Measurements from ENCODE around the gene PPP6R2. TPM values are rescaled to one million over a fixed set of nuclear protein-coding genes. Genes with fewer than 3 reads are reported as not detected.

Gene PPP6R2
- total RNA-seq, 2 experiments from 2014 or later = 62.3 to 64.5 TPM

GRCh38 chr22:50456466-50457234 is 113.5 kb downstream of the PPP6R2 start:
- ChIA-PET CTCF (ENCODE audit: unreplicated experiment) (no interaction called here), POLR2A (interaction anchor here (0.7 kb wide), 1 partner anchor 52 kb away, joined by 3 read pairs; no protein-coding TSS in a partner anchor)
- no TSS peak for BruUV-seq (replicated peaks)
- Histone ChIP-seq H3K9me2 (ENCODE audit: insufficient read depth, low read length) (no peaks in the 10 kb centered on the region), H4K20me1 (ENCODE audit: insufficient read depth, low read length) (no peaks in the 10 kb centered on the region), H2AFZ (ENCODE audit: low read length) (no peak overlapping the region), H3K4me1 (ENCODE audit: insufficient read depth, low read length, poor library complexity, severe bottlenecking) (no peaks in the 10 kb centered on the region), H3K27ac (ENCODE audit: low read depth, low read length, poor library complexity, severe bottlenecking) (no peak overlapping the region), H3K36me3 (ENCODE audit: insufficient read depth, low read length) (peaks cover 96% of the 10 kb centered on the region), H3K4me2 (ENCODE audit: low read length) (no peak overlapping the region), H3K9me3 (ENCODE audit: low read length) (no peaks in the 10 kb centered on the region), H3K79me2 (ENCODE audit: insufficient read depth, low read depth, low read length) (no peaks in the 10 kb centered on the region), H3K4me3 (ENCODE audit: low read depth, low read length, poor library complexity, severe bottlenecking) (no peak overlapping the region)
- intact Hi-C loops (cut with micrococcal nuclease; ENCODE audit: unreplicated experiment) = no loop called here
- peak; percentile 61 for TF ChIP-seq CTCF (conservative IDR thresholded peaks at IDR 0.05; ENCODE audit: low read length)
- no peak for TF ChIP-seq EZH2phosphoT487 (IDR thresholded peaks at IDR 0.05; ENCODE audit: borderline replicate concordance, low read depth, low read length)
- no peak for DNase-seq (ENCODE audit: low spot score)

GRCh38 chr22:50459016-50459415 is 115.9 kb downstream of the PPP6R2 start:
- ChIA-PET CTCF (ENCODE audit: unreplicated experiment) (no interaction called here), POLR2A (interaction anchor here (0.6 kb wide), 1 partner anchor 319 kb away, joined by 3 read pairs; no protein-coding TSS in a partner anchor)
- TF ChIP-seq EZH2phosphoT487 (IDR thresholded peaks at IDR 0.05; ENCODE audit: borderline replicate concordance, low read depth, low read length) = no peak
- Histone ChIP-seq H3K27ac (ENCODE audit: low read depth, low read length, poor library complexity, severe bottlenecking) (no peak overlapping the region), H3K4me3 (ENCODE audit: low read depth, low read length, poor library complexity, severe bottlenecking) (no peak overlapping the region), H3K79me2 (ENCODE audit: insufficient read depth, low read depth, low read length) (no peaks in the 10 kb centered on the region), H3K9me3 (ENCODE audit: low read length) (no peaks in the 10 kb centered on the region), H3K9me2 (ENCODE audit: insufficient read depth, low read length) (no peaks in the 10 kb centered on the region), H3K4me1 (ENCODE audit: insufficient read depth, low read length, poor library complexity, severe bottlenecking) (no peaks in the 10 kb centered on the region), H4K20me1 (ENCODE audit: insufficient read depth, low read length) (no peaks in the 10 kb centered on the region), H3K4me2 (ENCODE audit: low read length) (no peak overlapping the region), H3K36me3 (ENCODE audit: insufficient read depth, low read length) (peaks cover 97% of the 10 kb centered on the region), H2AFZ (ENCODE audit: low read length) (no peak overlapping the region)
- intact Hi-C loops (cut with micrococcal nuclease; ENCODE audit: unreplicated experiment) = no loop called here
- no TSS peak for BruUV-seq (replicated peaks)
- DNase-seq (ENCODE audit: low spot score) = no peak

- Histone ChIP-seq H3K9me2 (ENCODE audit: insufficient read depth, low read length) (no peaks in the 10 kb centered on the region), H3K36me3 (ENCODE audit: insufficient read depth, low read length) (peaks cover 97% of the 10 kb centered on the region), H3K9me3 (ENCODE audit: low read length) (no peaks in the 10 kb centered on the region), H4K20me1 (ENCODE audit: insufficient read depth, low read length) (no peaks in the 10 kb centered on the region), H3K4me3 (ENCODE audit: low read depth, low read length, poor library complexity, severe bottlenecking) (no peak overlapping the region), H2AFZ (ENCODE audit: low read length) (no peak overlapping the region), H3K79me2 (ENCODE audit: insufficient read depth, low read depth, low read length) (no peaks in the 10 kb centered on the region), H3K4me2 (ENCODE audit: low read length) (no peak overlapping the region), H3K4me1 (ENCODE audit: insufficient read depth, low read length, poor library complexity, severe bottlenecking) (no peaks in the 10 kb centered on the region), H3K27ac (ENCODE audit: low read depth, low read length, poor library complexity, severe bottlenecking) (no peak overlapping the region)
- intact Hi-C loops (cut with micrococcal nuclease; ENCODE audit: unreplicated experiment) = no loop called here
- ChIA-PET CTCF (ENCODE audit: unreplicated experiment) (no interaction called here), POLR2A (interaction anchor here (0.6 kb wide), 1 partner anchor 319 kb away, joined by 3 read pairs; no protein-coding TSS in a partner anchor)
- no peak for DNase-seq (ENCODE audit: low spot score)
- BruUV-seq (replicated peaks) = TSS peak; percentile 59
- no peak for TF ChIP-seq EZH2phosphoT487 (IDR thresholded peaks at IDR 0.05; ENCODE audit: borderline replicate concordance, low read depth, low read length)
- TF ChIP-seq CTCF (conservative IDR thresholded peaks at IDR 0.05; ENCODE audit: low read length) = 0 out of 2 replicates have a peak, but pooled peaks have one; percentile 29
These were observed 116.5 kb downstream of the PPP6R2 start for GRCh38 chr22:50459496-50460140.
